HG02642 (cell line): ENCODE results near the gene LDAF1.
"Not testable (repeated sequence)": the region's sequence is repeated elsewhere in the genome, so short reads cannot be mapped to it uniquely, and the experiment has no call there.

Source experiments
- ATAC-seq: cut with Tn5 transposase; IDR thresholded peaks from one replicate; pipeline ENCODE4 v1.9.1; 2021; ENCODE audit warnings: mild to moderate bottlenecking; ENCODE audit not compliant: unreplicated experiment, poor library complexity

Gene LDAF1

DNA sequence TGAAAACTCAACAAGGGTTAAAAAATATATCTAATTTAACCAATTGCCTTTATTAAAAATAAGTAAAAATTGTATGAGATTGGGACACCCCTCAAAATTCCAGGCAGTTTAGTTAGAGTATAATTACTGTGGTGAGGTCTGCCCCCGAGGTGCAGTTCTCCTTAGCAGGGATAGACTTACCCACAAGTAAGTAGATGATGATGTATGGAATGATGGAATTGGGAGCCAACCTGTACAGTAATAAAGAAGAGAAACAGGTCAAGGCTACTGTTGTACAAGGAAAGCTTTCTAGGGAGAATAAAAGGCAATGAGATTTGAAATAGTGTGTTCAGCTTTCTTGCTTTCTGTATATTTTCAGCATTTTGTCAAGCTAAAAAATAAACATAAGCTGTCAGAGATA, 1.8 kb downstream of the LDAF1 start:
- ATAC-seq: no peak

GRCh38 chr16:21161211-21161610, 2.7 kb downstream of the LDAF1 start:
- ATAC-seq: no peak

GRCh38 chr16:21162661-21163151, 4.2 kb downstream of the LDAF1 start:
- no peak for ATAC-seq

DNA sequence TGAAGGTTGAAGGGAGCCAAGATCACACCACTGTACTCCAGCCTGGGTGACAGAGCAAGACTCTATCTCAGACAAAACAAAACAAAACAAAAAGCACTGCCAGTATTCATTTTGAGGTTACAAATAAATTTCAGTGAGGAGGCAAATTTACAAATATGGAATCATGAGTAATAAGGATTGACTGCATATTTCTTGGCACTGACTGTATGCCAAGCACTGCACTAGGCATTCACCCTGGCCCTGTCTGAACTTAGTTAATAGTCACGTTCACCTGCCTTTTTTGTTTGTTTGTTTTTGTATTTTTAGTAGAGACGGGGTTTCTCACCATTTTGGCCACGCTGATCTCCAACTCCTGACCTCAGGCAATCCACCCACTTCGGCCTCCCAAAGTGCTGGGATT, 5.1 kb downstream of the LDAF1 start:
- ATAC-seq: no peak

- ATAC-seq: no peak
These were observed 6.2 kb downstream of the LDAF1 start for GRCh38 chr16:21164521-21165168.

DNA sequence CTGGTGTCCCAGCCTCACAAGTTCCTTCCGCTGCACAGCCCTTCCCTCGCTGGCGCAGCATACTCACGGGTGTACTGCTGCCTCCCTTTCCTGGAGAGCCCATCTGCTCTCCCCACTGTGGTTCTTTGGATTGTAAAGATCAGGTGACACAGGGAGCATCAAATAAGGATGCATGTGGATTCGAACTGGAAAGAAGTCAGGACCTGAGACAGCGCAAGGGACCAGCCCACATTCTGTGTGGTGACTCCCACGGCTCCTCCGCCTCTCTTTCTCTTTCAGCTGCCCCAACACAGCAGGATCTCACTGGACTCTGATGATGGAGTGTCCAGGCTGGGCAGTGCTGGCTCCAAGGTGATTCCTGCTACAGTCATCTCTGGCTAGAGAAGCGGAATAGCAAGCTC, 8.1 kb downstream of the LDAF1 start:
- no peak for ATAC-seq

- ATAC-seq: no peak
These were observed 8.9 kb downstream of the LDAF1 start for GRCh38 chr16:21167360-21167759.

DNA sequence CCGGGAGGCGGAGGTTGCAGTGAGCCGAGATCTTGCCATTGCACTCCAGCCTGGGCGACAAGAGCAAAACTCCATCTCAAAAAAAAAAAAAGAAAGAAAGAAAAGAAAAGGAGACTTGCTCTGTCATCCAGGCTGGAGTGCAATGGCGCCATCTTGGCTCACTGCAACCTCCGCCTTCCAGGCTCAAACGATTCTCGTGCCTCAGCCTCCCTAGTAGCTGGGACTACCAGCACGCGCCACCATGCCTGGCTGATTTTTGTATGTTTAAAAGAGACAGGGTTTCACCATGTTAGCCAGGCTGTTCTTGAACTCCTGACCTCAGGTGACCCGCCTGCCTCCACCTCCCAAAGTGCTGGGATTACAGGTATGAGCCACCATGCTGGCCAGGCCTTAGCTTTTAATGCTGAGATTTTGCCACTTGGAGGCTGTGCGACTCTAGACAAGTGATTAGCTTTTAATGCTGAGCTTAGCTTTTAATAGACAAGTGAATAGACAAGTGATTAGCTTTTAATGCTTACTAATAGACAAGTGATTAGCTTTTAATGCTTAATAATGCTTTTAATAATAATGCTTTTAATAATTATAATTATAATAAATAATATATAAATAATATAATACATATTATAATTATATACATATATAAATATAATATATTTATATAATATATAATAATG, 9.6 kb downstream of the LDAF1 start:
- no peak for ATAC-seq

DNA sequence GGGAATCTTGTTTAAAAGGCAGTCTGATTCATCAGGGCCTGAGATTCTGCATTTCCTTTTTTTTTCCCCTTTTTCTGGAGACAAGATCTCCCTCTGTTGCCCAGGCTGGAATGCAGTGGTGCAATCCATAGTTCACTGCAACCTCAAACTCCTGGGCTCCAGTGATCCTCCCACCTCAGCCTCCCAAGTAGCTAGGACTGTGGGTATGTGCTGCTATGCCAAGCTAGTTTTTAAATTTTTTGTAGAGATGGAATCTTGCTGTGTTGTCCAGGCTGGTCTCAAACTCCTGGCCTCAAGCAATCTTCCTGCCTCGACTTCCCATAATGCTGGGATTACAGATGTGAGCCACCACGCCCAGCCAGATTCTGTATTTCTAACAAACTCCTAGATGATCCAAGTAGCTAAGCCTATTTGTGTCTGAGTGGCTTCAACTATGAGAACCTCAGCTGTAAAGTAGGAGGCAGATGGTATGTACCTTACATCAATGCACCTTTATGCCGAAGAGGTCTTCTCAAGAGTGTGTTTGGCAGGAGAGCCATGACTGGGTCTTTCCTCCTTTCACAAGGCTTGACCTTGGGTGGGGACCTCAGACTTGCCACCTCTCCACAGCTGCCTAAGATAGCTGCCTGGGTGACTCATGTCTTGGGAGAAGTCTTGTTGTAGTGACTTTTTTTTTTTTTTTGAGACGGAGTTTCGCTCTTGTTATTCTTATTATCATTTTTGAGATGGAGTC, 10.9 kb downstream of the LDAF1 start:
- no peak for ATAC-seq

DNA sequence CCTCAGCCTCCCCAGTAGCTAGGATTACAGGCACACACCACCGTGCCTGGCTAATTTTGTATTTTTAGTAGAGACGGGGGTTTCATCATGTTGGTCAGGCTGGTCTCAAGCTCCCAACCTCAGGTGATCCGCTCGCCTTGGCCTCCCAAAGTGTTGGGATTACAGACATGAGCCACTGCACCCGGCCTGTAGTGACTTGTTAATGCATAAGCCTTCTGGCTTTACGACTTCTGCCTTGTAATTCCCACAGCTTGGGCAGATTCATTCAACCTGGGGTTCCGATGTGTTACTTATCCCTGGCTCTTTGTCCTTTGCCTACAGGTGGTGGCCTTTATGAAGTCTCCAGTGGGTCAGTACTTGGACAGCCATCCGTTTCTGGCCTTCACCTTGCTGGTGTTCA, 11.6 kb downstream of the LDAF1 start:
- ATAC-seq: not testable (repeated sequence)

DNA sequence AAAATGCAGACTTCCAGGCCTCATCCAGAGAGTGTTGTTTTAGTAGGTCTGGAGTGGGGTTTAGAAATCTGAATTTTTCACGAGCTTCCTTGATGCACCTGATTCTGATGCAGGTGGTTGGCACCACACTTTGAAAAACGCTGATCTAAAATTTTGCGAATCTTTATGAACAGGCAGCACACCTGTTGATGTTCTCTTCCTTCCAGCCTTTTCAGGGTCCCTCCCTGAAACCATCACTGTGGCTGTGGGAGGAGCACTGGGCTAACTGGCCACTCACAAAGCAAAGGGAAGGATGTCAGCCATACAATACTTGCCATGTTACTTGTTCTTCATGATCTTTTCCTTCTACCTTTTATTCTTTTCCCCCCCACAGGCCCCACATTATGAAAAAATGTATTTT, 14.2 kb downstream of the LDAF1 start:
- no peak for ATAC-seq

GRCh38 chr16:21175397-21175796, 16.9 kb downstream of the LDAF1 start:
- ATAC-seq: no peak

DNA sequence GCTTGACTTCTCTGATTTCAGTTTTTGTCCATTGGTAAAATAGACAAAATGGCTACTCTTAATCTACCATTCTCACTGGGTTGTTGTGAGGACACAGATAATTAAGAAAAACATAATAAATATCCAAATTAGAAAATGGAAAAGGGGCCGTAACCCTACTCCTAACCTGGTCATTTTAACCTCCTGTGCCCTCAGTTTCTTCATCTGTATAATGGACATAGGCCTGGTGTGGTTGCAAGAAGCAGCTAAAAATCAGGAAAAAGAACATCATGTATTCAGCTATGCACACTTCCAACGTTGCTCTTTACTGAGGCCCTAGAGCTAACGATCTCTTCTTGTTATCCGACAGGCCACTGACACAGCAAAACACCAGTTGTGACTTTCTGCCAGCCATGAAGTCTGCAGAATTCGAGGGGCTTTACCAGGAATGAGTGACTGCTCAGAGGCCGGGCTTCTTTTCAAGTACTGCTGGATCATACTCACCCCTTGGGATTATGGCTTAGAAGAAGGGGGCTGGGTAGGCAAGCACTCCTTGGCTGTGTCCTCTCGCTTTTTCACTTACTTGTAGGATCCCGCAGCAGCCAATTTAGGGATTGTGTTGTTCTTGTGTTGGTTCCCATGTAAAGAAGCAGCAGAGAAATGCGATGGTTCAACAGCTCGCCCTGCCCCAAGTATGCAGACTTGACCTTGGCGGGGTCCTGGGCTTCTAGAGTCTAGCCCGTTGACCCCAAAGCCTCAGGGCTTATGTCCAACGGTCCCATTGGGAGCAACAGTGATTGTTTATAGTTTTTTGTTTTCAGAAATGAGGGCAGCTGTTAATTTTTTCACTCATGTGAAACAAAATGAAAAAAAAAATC, 20.9 kb downstream of the LDAF1 start:
- no peak for ATAC-seq

GRCh38 chr16:21179983-21180365, 21.5 kb downstream of the LDAF1 start:
- no peak for ATAC-seq

DNA sequence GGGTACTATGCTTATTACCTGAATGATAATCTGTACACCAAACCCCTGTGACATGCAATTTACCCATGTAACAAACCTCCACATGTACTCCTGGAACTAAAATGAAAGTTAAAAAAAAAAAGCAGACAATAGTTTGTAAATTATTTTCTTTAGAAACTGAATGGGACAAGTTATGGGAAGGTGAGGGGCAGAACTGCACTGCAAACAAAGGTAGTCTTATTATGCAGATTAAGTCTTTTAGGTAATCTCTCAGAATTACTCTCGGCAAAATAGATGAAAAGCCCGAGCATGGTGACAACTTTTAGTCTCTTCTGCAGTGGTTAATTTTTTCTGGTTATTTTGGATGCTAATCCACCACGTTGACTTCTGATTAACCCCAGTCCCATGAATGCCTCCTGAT, 25.5 kb downstream of the LDAF1 start:
- ATAC-seq: no peak

DNA sequence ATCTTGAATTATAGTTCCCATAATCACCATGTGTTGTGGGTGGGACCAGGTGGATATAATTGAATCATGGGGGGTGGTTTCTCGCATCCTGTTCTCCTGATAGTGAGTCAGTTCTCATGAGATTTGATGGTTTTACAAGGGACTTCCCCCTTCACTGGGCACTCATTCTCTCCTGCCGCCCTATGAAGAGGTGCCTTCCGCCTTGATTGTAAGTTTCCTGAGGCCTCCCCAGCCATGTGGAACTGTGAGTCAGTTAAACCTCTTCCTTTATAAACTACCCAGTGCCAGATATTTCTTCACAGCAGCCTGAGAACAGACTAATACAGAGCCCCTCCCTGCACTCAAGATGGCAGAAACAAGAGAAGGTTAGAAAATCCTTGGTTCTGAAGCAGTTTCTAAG, 26.4 kb downstream of the LDAF1 start:
- ATAC-seq: no peak

- no peak for ATAC-seq
These were observed 27.3 kb downstream of the LDAF1 start for GRCh38 chr16:21185659-21186325.

DNA sequence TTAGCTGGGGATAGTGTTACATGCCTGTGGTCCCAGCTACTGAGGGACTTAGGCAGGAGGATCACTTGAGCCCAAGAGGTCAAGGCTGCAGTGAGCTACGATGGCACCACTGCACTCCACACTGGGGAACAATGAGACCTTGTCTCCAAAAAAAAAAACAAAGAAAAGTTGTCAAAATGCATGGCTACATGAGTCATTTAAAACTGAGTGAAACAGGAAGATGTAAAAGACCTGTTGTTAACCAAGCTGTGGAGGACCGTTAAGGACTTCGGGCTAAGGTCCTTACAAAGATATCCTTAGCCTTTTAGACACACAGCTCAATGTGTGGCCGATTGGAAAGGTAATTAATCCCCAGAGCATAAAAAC, 27.8 kb downstream of the LDAF1 start:
- ATAC-seq: no peak

DNA sequence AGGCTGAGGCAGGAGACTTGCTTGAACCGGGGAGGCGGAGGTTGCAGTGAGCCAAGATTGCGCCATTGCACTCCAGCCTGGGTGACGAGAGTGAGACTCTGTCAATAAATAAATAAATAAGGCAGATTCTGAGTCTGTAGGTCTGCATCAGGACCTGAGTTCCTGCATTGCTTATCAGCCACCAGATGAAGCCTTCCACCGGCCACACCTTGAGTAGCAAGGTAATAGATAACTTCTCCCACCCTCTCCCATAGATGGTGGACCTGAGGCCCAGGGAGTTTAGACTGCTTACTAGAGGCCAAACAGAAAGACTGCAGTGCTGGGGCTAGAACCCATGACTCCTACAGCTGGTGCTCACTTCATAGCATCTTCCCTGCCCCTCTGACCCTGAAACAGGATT, 30.8 kb downstream of the LDAF1 start:
- no peak for ATAC-seq

GRCh38 chr16:21190013-21190412, 31.5 kb downstream of the LDAF1 start:
- no peak for ATAC-seq
